Measurements from ENCODE around the gene UGT1A5. TPM values are rescaled to one million over a fixed set of nuclear protein-coding genes. Genes with fewer than 3 reads are reported as not detected.

The UGT1A5 gene
- not detected in 5 replicates for total RNA-seq (2022; extraction: Qiagen RNA extraction)

DNA sequence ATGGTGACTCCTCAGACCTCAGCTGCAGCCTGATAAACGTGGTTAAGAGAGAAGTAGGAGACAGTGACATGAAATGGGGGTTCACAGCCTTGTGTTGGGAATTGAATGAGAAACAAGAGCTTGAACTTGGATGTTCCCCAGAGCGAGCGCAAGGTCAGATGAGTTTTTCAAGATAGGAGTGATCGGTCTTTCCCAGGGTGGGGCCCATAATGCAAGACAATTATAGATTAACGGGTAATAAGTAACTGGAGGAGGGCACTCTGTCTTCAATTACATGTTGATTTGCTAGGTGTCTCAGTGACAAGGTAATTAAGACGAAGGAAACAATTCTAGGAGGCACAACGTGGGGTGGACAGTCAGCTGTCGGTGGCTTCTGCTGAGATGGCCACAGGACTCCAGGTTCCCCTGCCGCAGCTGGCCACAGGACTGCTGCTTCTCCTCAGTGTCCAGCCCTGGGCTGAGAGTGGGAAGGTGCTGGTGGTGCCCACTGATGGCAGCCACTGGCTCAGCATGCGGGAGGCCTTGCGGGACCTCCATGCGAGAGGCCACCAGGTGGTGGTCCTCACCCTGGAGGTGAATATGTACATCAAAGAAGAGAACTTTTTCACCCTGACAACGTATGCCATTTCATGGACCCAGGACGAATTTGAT is at the start of gene UGT1A5:
TSS of gene UGT1A5 (plus strand) at position 297 of the 651 bp plus-strand sequence. CDS start at position 382, 85 bp downstream.

DNA sequence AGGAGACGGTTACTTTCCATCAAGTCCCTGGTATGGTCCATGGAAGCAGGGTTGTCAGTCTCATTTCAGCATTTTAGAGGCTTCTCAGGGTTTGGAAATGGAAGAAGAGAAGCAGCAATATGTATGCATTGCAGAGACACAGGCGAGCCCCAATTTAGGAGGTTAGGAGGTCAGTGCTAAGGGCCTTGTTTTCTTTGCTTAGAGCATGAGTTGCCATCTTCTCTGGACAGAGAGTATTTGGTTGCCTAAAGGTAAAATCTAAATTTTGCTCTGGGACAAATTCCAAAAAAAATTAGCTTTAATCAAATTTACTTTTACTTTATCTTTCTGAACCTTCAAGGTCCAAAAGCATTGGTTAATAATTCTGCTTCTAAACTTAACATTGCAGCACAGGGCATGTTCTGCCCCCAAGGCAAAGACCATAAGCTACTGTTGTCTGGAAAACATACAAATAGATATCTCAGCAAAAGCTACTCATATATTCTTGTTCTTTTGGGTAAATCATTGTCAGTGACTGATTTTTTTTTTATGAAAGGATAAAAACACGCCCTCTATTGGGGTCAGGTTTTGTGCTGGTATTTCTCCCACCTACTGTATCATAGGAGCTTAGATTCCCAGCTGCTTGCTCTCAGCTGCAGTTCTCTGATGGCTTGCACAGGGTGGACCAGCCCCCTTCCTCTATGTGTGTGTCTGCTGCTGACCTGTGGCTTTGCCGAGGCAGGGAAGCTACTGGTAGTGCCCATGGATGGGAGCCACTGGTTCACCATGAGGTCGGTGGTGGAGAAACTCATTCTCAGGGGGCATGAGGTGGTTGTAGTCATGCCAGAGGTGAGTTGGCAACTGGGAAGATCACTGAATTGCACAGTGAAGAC is 41.2 kb upstream of the UGT1A5 start, which contains the start of gene UGT1A9:
TSS of gene UGT1A9 (plus strand) at position 609 of the 872 bp plus-strand sequence. CDS start at position 646, 37 bp downstream.

DNA sequence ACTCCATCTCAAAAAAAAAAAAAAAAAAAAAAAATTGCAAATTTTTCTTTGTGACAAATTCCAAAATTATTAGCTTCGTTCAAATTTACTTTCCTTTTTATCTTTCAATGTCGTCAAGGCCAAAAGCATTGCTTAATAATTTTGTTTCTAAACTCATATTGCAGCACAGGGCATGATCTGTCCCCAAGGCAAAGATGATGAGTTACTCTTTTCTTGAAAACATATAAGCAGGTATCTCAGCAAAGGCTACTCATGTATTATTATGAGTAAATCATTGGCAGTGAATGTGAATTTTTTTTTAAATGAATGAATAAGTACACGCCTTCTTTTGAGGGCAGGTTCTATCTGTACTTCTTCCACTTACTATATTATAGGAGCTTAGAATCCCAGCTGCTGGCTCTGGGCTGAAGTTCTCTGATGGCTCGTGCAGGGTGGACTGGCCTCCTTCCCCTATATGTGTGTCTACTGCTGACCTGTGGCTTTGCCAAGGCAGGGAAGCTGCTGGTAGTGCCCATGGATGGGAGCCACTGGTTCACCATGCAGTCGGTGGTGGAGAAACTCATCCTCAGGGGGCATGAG is 31.1 kb upstream of the UGT1A5 start, which contains the start of gene UGT1A7:
TSS of gene UGT1A7 (plus strand) at position 381 of the 579 bp plus-strand sequence. CDS start at position 418, 37 bp downstream.

DNA sequence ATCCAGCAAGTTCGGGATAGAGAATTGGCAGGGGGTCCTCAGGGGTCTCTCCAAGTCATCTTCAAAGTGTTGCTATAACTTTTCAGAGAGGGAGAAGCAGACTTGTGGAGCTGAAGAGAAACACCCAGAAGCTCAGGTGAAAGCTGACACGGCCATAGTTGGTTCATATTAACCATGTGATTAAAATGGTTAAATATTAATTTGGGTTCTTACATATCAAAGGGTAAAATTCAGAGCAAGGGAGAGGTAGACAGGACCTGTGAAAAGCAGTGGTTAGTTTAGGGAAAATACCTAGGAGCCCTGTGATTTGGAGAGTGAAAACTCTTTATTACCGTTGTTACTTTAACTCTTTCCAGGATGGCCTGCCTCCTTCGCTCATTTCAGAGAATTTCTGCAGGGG is 20.1 kb upstream of the UGT1A5 start, which contains the start of gene UGT1A6:
TSS of gene UGT1A6 (plus strand) at position 243 of the 400 bp plus-strand sequence. CDS start at position 358, 115 bp downstream.

DNA sequence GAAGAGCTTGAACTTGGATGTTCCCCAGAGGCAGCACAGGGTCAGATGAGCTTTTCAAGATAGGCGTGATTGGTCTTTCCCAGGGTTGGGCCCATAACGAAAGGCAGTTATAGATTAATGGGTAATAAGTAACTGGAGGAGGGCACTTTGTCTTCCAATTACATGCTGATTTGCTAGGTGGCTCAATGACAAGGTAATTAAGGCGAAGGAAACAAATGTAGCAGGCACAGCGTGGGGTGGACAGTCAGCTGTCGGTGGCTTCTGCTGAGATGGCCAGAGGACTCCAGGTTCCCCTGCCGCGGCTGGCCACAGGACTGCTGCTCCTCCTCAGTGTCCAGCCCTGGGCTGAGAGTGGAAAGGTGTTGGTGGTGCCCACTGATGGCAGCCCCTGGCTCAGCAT is 5.8 kb downstream of the UGT1A5 start, which contains the start of gene UGT1A4:
TSS of gene UGT1A4 (plus strand) at position 185 of the 400 bp plus-strand sequence. CDS start at position 270, 85 bp downstream.

DNA sequence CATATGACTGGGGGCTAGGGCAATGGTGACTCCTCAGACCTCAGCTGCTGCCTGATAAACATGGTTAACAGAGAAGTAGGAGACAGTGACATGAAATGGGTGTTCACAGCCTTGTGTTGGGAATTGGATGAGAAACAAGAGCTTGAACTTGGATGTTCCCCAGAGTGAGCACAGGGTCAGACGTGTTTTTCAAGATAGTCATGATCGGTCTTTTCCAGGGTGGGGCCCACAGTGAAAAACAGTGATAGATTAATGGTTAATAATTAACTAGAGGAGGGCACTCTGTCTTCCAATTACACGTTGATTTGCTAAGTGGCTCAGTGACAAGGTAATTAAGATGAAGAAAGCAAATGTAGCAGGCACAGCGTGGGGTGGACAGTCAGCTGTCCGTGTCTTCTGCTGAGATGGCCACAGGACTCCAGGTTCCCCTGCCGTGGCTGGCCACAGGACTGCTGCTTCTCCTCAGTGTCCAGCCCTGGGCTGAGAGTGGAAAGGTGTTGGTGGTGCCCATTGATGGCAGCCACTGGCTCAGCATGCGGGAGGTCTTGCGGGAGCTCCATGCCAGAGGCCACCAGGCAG is 16.1 kb downstream of the UGT1A5 start, which contains the start of gene UGT1A3:
TSS of gene UGT1A3 (plus strand) at position 320 of the 579 bp plus-strand sequence. CDS start at position 405, 85 bp downstream.

DNA sequence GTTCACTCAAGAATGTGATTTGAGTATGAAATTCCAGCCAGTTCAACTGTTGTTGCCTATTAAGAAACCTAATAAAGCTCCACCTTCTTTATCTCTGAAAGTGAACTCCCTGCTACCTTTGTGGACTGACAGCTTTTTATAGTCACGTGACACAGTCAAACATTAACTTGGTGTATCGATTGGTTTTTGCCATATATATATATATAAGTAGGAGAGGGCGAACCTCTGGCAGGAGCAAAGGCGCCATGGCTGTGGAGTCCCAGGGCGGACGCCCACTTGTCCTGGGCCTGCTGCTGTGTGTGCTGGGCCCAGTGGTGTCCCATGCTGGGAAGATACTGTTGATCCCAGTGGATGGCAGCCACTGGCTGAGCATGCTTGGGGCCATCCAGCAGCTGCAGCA is 47.3 kb downstream of the UGT1A5 start, which contains the start of gene UGT1A1:
TSS of gene UGT1A1 (plus strand) at position 228 of the 400 bp plus-strand sequence. CDS start at position 246, 18 bp downstream.

DNA sequence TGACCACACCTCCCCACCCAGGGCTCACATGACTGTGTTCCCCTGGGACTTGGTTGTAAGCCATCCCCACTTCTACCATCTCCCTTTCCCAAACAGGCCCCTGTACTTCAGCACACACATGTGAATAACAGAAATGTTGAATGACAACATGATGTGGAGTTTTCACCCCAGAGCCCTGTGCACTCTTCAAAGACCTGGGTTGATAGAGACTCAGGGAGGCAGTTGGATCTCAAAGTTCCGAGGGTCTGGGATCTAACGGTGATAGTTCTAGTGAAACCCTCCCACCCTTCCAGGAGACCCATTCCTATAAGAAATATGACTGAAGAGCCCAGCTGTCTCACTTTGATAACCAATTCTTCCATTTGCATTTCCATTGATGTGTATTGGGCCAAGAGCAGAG is 65.3 kb downstream of the UGT1A5 start, which contains the start of gene MROH2A:
TSS of gene MROH2A (plus strand) at position 301 of the 400 bp plus-strand sequence. CDS start 1,029 bp downstream, outside the sequence.

Other genes starting within 250 kb of the UGT1A5 start
- 22.4 to 27.4 TPM (median 24.7 TPM) in 5 replicates for gene USP40, start 146.1 kb upstream of the UGT1A5 start, total RNA-seq (2022; extraction: Qiagen RNA extraction)
- 0.05 to 0.07 TPM (median 0.05 TPM) in 3 of 5 replicates, not detected in the others for gene UGT1A8, start 95.3 kb upstream of the UGT1A5 start, total RNA-seq (2022; extraction: Qiagen RNA extraction)
- gene UGT1A10, start 76.5 kb upstream of the UGT1A5 start, total RNA-seq (2022; extraction: Qiagen RNA extraction) = 0.06 TPM in 1 of 5 replicates, not detected in the others
- 4.1 to 6.9 TPM (median 4.8 TPM) in 5 replicates for gene UGT1A9, start 41.0 kb upstream of the UGT1A5 start, total RNA-seq (2022; extraction: Qiagen RNA extraction)
- 3.9 to 6.3 TPM (median 4.3 TPM) in 5 replicates for gene UGT1A7, start 31.0 kb upstream of the UGT1A5 start, total RNA-seq (2022; extraction: Qiagen RNA extraction)
- 0.87 to 1.9 TPM (median 1.1 TPM) in 5 replicates for gene UGT1A6, start 20.0 kb upstream of the UGT1A5 start, total RNA-seq (2022; extraction: Qiagen RNA extraction)
- 0.06 to 0.08 TPM (median 0.07 TPM) in 3 of 5 replicates, not detected in the others for gene UGT1A4, start 5.8 kb downstream of the UGT1A5 start, total RNA-seq (2022; extraction: Qiagen RNA extraction)
- 0.07 to 0.17 TPM (median 0.13 TPM) in 3 of 5 replicates, not detected in the others for gene UGT1A3, start 16.1 kb downstream of the UGT1A5 start, total RNA-seq (2022; extraction: Qiagen RNA extraction)
- gene UGT1A1, start 47.4 kb downstream of the UGT1A5 start, total RNA-seq (2022; extraction: Qiagen RNA extraction) = 0.58 to 1.6 TPM (median 0.94 TPM) in 5 replicates
- gene MROH2A, start 65.4 kb downstream of the UGT1A5 start, total RNA-seq (2022; extraction: Qiagen RNA extraction) = 0.09 to 0.20 TPM (median 0.15 TPM) in 4 of 5 replicates, not detected in the other
- 73.9 to 78.1 TPM (median 76.4 TPM) in 5 replicates for gene HJURP, start 141.6 kb downstream of the UGT1A5 start, total RNA-seq (2022; extraction: Qiagen RNA extraction)
- 0.05 to 0.47 TPM (median 0.42 TPM) in 5 replicates for gene TRPM8, start 204.5 kb downstream of the UGT1A5 start, total RNA-seq (2022; extraction: Qiagen RNA extraction)